Left lung (tissue), 10 donors: Measurements from ENCODE around the gene MRPL40. TPM values are rescaled to one million over a fixed set of nuclear protein-coding genes. Genes with fewer than 3 reads are reported as not detected.

Experiments
- ATAC-seq: fragments of 200-7000 bp; cut with Tn5 transposase; one replicate; pipeline ENCODE4 v1.9.1; 2020; ENCODE audit warnings: moderate library complexity
- DNase-seq, 4 donors: peaks; one replicate each; pipeline ENCODE4 v3.0.0-alpha.2; 2013 to 2020
- H3K27ac ChIP-seq, 2 donors: fragments of 200-600 bp; sonication (generic) in 1 of 2; one replicate each; pipeline versions ENCODE4 v1.5.0 to v1.8.0; 2020 to 2021
- H3K27me3 ChIP-seq, 2 donors: fragments of 200-600 bp; sonication (generic) in 1 of 2; one replicate each; pipeline versions ENCODE4 v1.5.0 to v1.8.0; 2020 to 2021
- H3K36me3 ChIP-seq, 2 donors: fragments of 200-600 bp; sonication (generic) in 1 of 2; one replicate each; pipeline versions ENCODE4 v1.5.0 to v1.8.0; 2020 to 2021
- H3K4me1 ChIP-seq, 2 donors: fragments of 200-600 bp; one replicate each; pipeline ENCODE4 v1.8.0; 2021
- H3K4me3 ChIP-seq, 2 donors: fragments of 200-600 bp; sonication (generic) in 1 of 2; one replicate each; pipeline versions ENCODE4 v1.5.0 to v1.8.0; 2020 to 2021; ENCODE audit warnings: mild to moderate bottlenecking in 1 of 2
- H3K9me3 ChIP-seq, 2 donors: fragments of 200-600 bp; sonication (generic) in 1 of 2; one replicate each; pipeline versions ENCODE4 v1.5.0 to v1.8.0; 2020 to 2021
- intact Hi-C, 2 donors: fragments of 100-400 bp; cut with DNase I; formaldehyde crosslinking; loops; one replicate each; pipeline versions ENCODE4 v1.11.2 to v1.14.2; 2022
- polyA plus RNA-seq, 6 donors: library from polyadenylated mRNA; unstranded; fragments of 120-200 nt; gene quantifications; one replicate each; pipeline ENCODE4 v1.2.1, GENCODE V29; 2013; ENCODE audit not compliant: insufficient read length in 6 of 6
- total RNA-seq, 2 donors: library from RNA; stranded (reverse); fragmentation: NEBNext Ultra II Directional; extraction: Animal tissue kit (Norgen Biotek cat#: 25700); gene quantifications; one replicate each; pipeline ENCODE4 v1.2.1, GENCODE V29; 2021
- TF ChIP-seq, protein P1 (sequence below), 2 donors: fragments of 200-600 bp; sonication (generic) in 1 of 2; IDR thresholded peaks; one replicate each; pipeline versions ENCODE4 v1.5.0 to v1.8.0; 2021; ENCODE audit warnings: antibody characterized with exemption in 2 of 2
- donor health status: DM: no; HTN: yes; CAD: no.
- donor health status: DM: no; HTN: no; CAD: no.

MRPL40 gene
- total and polyA plus RNA-seq, 8 donors: 21.9 to 42.6 (median 38.5) TPM

DNA sequence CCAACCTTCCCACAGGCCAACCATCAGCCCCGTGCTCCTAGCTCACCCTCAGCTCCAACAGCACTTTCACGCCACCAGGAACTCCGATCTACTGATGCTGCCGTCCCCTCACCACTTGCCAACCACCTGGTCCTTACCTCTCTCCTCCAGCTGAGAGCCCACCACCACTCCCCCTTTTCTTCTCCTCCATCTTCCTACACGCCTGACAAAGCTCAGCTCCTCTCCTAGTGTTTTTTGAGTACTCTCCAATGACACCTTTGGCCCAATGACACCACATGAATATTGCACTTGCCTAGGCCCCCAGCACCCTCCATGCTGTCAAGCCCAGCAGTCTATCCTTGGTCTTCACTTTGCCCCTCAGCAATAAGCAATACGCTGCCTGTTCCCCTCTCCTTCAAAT is 31.5 kb upstream of the MRPL40 start:
- TF ChIP-seq, protein P1, sequence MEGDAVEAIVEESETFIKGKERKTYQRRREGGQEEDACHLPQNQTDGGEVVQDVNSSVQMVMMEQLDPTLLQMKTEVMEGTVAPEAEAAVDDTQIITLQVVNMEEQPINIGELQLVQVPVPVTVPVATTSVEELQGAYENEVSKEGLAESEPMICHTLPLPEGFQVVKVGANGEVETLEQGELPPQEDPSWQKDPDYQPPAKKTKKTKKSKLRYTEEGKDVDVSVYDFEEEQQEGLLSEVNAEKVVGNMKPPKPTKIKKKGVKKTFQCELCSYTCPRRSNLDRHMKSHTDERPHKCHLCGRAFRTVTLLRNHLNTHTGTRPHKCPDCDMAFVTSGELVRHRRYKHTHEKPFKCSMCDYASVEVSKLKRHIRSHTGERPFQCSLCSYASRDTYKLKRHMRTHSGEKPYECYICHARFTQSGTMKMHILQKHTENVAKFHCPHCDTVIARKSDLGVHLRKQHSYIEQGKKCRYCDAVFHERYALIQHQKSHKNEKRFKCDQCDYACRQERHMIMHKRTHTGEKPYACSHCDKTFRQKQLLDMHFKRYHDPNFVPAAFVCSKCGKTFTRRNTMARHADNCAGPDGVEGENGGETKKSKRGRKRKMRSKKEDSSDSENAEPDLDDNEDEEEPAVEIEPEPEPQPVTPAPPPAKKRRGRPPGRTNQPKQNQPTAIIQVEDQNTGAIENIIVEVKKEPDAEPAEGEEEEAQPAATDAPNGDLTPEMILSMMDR (IDR thresholded peaks at IDR 0.05): no peak
- H3K27ac ChIP-seq: no peak overlapping the region
- intact Hi-C loops: no loop called here
- H3K9me3 ChIP-seq: no peaks in the 10 kb centered on the region
- H3K4me3 ChIP-seq: no peak overlapping the region
- no peaks in the 10 kb centered on the region for H3K27me3 ChIP-seq
- DNase-seq (no peak), ATAC-seq (no peak)
- no peaks in the 10 kb centered on the region for H3K4me1 ChIP-seq
- H3K36me3 ChIP-seq: peaks cover 0 to 77% of the 10 kb centered on the region in 2 donors

DNA sequence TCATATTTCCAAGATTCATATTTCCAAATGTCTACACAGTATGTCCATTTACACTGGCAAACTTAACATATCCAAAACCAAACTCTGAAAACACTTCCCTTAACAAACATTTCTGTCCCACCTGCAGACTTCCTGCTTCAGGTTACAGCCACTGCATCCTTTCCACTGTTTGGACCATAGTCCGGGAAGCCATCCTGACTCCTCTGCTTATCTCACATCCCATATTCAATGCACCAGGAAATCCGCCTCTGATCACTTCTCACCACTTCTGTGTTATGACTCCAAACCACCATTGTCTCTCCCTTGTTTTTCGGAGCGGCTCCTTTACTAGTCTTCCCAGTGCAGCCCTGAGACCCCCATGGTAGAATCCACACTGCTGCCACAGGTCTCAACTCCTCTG is 30.9 kb upstream of the MRPL40 start:
- no peak for ATAC-seq
- Histone ChIP-seq H3K27ac (no peak overlapping the region), H3K27me3 (no peaks in the 10 kb centered on the region), H3K4me3 (no peak overlapping the region), H3K4me1 (no peaks in the 10 kb centered on the region), H3K36me3 (peaks cover 0 to 77% of the 10 kb centered on the region in 2 donors), H3K9me3 (no peaks in the 10 kb centered on the region)
- no peak for DNase-seq
- TF ChIP-seq, protein P1 (IDR thresholded peaks at IDR 0.05): no peak
- intact Hi-C loops: no loop called here

DNA sequence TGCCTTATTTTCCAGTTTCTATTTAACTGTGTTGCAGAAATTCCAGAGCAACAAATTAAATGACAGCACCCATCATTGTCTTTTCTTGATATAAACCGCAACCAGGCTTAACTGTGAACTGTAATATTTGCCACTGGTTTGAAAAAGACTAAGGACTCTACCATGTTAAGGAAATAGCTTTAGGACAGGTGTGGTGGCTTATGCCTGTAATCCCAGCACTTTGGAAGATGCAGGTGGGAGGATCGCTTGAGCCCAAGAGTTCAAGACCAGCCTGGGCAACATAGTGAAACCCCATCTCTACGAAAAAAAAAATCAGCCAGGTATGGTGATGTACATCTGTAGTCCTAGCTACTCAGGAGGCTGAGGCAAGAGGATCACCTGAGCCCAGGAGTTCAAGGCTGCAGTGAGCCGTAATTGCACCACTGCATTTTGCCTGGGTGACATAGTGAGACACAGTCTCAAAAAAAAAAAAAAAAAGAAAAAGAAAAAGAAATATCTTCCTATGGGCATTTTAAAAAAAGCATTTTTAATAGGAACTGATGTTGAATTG is 29.6 kb upstream of the MRPL40 start:
- Histone ChIP-seq H3K4me1 (no peaks in the 10 kb centered on the region), H3K36me3 (peaks cover 0 to 77% of the 10 kb centered on the region in 2 donors), H3K27me3 (no peaks in the 10 kb centered on the region), H3K9me3 (no peaks in the 10 kb centered on the region), H3K4me3 (no peak overlapping the region), H3K27ac (no peak overlapping the region)
- ATAC-seq (no peak), DNase-seq (no peak)
- TF ChIP-seq, protein P1 (IDR thresholded peaks at IDR 0.05): no peak
- intact Hi-C loops: no loop called here

DNA sequence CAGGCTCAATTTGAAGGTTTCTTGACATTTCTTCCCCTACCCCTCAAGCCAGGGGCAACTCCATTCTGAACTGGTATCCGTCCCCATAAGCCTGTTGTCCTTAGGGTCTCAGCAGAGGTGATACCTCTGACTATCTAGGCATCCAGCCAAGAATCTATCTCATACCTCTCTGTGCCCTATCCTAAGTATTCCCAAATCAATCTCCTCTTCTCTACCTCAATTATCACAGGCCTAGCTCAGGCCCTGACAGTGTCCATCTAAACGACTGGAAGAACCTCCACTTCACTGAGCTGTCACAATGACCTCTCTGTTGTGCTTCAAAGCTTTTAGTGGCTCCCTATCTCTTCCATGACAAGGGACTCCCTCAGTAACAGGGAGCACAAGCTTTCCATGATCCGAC is 27.7 kb upstream of the MRPL40 start:
- Histone ChIP-seq H3K4me3 (no peak overlapping the region), H3K36me3 (peaks cover 0 to 78% of the 10 kb centered on the region in 2 donors), H3K27ac (no peak overlapping the region), H3K9me3 (no peaks in the 10 kb centered on the region), H3K4me1 (no peaks in the 10 kb centered on the region), H3K27me3 (no peaks in the 10 kb centered on the region)
- no peak for ATAC-seq
- intact Hi-C loops: no loop called here
- no peak for DNase-seq
- TF ChIP-seq, protein P1 (IDR thresholded peaks at IDR 0.05): no peak

DNA sequence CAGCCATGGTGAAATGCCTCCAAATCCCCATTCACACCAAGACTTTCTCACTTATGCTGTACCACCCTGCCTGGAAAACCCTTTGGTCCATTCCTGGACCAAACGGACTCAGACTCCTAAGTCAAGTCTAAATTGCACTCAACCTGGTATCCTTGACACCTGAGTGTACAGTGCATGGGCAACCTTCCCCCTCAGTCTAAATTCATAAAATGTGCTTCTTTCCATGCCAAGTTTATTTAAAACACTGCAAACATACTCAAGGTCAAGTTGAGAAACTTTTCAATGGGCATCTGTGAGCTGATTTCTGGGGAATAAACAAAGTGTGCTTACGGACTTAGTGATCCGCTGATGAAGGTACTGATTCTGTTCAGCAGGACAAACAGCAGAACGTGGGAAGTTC is 27.2 kb upstream of the MRPL40 start:
- no peak overlapping the region for H3K27ac ChIP-seq
- no peak for ATAC-seq
- no peak overlapping the region for H3K4me3 ChIP-seq
- H3K4me1 ChIP-seq: no peaks in the 10 kb centered on the region
- peaks cover 2 to 78% of the 10 kb centered on the region in 2 donors for H3K36me3 ChIP-seq
- no peaks in the 10 kb centered on the region for H3K9me3 ChIP-seq
- DNase-seq: no peak
- no peaks in the 10 kb centered on the region for H3K27me3 ChIP-seq
- TF ChIP-seq, protein P1 (IDR thresholded peaks at IDR 0.05): no peak
- intact Hi-C loops: no loop called here
